Thyroid gland (tissue), 4 donors: ENCODE results near the gene ARSK. TPM values are rescaled to one million over a fixed set of nuclear protein-coding genes. Genes with fewer than 3 reads are reported as not detected.

Experiments used
- DNase-seq, 2 donors: peaks; one replicate each; pipeline ENCODE4 v3.0.0-alpha.2; 2019
- H3K27ac ChIP-seq, 3 donors: fragments of 200-600 bp; sonication (generic); 1 replicate in 2 of 3; 2 replicates in 1 of 3; pipeline ENCODE4 v1.5.1; 2016 to 2019; ENCODE audit warnings: mild to moderate bottlenecking in 1 of 3, moderate library complexity in 1 of 3
- H3K27me3 ChIP-seq: fragments of 200-600 bp; sonication (generic); one replicate; pipeline ENCODE4 v1.5.1; 2019
- H3K36me3 ChIP-seq, 2 donors: fragments of 200-600 bp; sonication (generic); one replicate each; pipeline ENCODE4 v1.5.1; 2016 to 2019
- H3K4me1 ChIP-seq, 2 donors: fragments of 200-600 bp; sonication (generic); one replicate each; pipeline ENCODE4 v1.5.1; 2017 to 2019
- H3K4me3 ChIP-seq, 3 donors: fragments of 200-600 bp; sonication (generic); replicated peaks in 1 of 3; 1 replicate in 2 of 3; 2 replicates in 1 of 3; pipeline ENCODE4 v1.5.1; 2016; ENCODE audit warnings: mild to moderate bottlenecking in 1 of 3
- H3K9me3 ChIP-seq: fragments of 200-600 bp; sonication (generic); one replicate; pipeline ENCODE4 v1.5.1; 2017
- CTCF ChIP-seq, 6 experiments: fragments of 200-600 bp in 3 of 6; fragments of 450-650 bp in 3 of 6; sonication (generic) in 3 of 6; IDR thresholded peaks; one replicate each; pipeline ENCODE4 v1.5.1; 2016 to 2019; ENCODE audit warnings: antibody characterized with exemption in 6 of 6, mild to moderate bottlenecking in 2 of 6, inconsistent platforms in 1 of 6, moderate library complexity in 1 of 6
- POLR2A ChIP-seq, 2 donors: fragments of 450-650 bp; IDR thresholded peaks; one replicate each; pipeline ENCODE4 v1.6.1; 2017; ENCODE audit warnings: antibody characterized with exemption in 2 of 2, mild to moderate bottlenecking in 2 of 2, moderate library complexity in 1 of 2
- WGBS, 2 donors: methylation state at CpG; one replicate each; pipeline ENCODE4 v1.1.5; 2017; 5-methylcytosine and 5-hydroxymethylcytosine counted together
- intact Hi-C: fragments of 100-400 bp; cut with DNase I; formaldehyde crosslinking; loops from one replicate; pipeline ENCODE4 v1.15.1; 2023
- total RNA-seq, 4 donors: library from RNA; depleted of rRNA; stranded (reverse); fragments of >200 nt; gene quantifications; one replicate each; pipeline ENCODE4 v1.2.3, GENCODE V29; 2016

ARSK gene
- total RNA-seq, 4 donors from 2014 or later, result 7.8 to 11.4 (median 9.3) TPM

GRCh38 chr5:95519151-95519550 lies 35.8 kb upstream of the ARSK start:
- no peaks in the 10 kb centered on the region for H3K9me3 ChIP-seq
- H3K36me3 ChIP-seq, result peaks cover 15 to 33% of the 10 kb centered on the region in 2 donors
- WGBS, 2 donors, result 85 to 87% methylated on average over 1 of the region's 1 CpG
- no peak for DNase-seq
- TF ChIP-seq POLR2A (IDR thresholded peaks at IDR 0.05) (no peak), CTCF (IDR thresholded peaks at IDR 0.05) (no peak)
- no peak overlapping the region for H3K27ac ChIP-seq
- H3K4me1 ChIP-seq, result no peaks in the 10 kb centered on the region
- no peak overlapping the region for H3K4me3 ChIP-seq
- H3K27me3 ChIP-seq, result no peaks in the 10 kb centered on the region
- intact Hi-C loops, result no loop called here

GRCh38 chr5:95519681-95520080 lies 35.2 kb upstream of the ARSK start:
- Histone ChIP-seq H3K27ac (no peak overlapping the region), H3K27me3 (no peaks in the 10 kb centered on the region), H3K9me3 (no peaks in the 10 kb centered on the region), H3K4me3 (no peak overlapping the region), H3K4me1 (no peaks in the 10 kb centered on the region), H3K36me3 (peaks cover 21 to 35% of the 10 kb centered on the region in 2 donors)
- intact Hi-C loops, result no loop called here
- no peak for DNase-seq
- 95 to 100% methylated on average over 1 of the region's 1 CpG for WGBS, 2 donors
- TF ChIP-seq POLR2A (IDR thresholded peaks at IDR 0.05), result no peak
- TF ChIP-seq CTCF (IDR thresholded peaks at IDR 0.05), result no peak

- no peak for TF ChIP-seq POLR2A (IDR thresholded peaks at IDR 0.05)
- TF ChIP-seq CTCF (IDR thresholded peaks at IDR 0.05), result no peak
- no peaks in the 10 kb centered on the region for H3K27me3 ChIP-seq
- H3K27ac ChIP-seq, result no peak overlapping the region
- H3K4me3 ChIP-seq, result no peak overlapping the region
- intact Hi-C loops, result no loop called here
- H3K36me3 ChIP-seq, result peaks cover 26 to 35% of the 10 kb centered on the region in 2 donors
- 83 to 95% methylated on average over 1 of the region's 1 CpG for WGBS, 2 donors
- no peaks in the 10 kb centered on the region for H3K4me1 ChIP-seq
- H3K9me3 ChIP-seq, result no peaks in the 10 kb centered on the region
- no peak for DNase-seq
Measured at GRCh38 chr5:95520206-95520605, 34.7 kb upstream of the ARSK start.

GRCh38 chr5:95524423-95524822 lies 30.5 kb upstream of the ARSK start:
- peaks cover 13 to 28% of the 10 kb centered on the region in 2 donors for H3K36me3 ChIP-seq
- H3K27ac ChIP-seq, result no peak overlapping the region
- H3K4me1 ChIP-seq, result no peaks in the 10 kb centered on the region
- no peak for TF ChIP-seq CTCF (IDR thresholded peaks at IDR 0.05)
- TF ChIP-seq POLR2A (IDR thresholded peaks at IDR 0.05), result no peak
- H3K4me3 ChIP-seq, result no peak overlapping the region
- intact Hi-C loops, result no loop called here
- H3K27me3 ChIP-seq, result no peaks in the 10 kb centered on the region
- 91 to 96% methylated on average over 2 of the region's 2 CpGs for WGBS, 2 donors
- no peaks in the 10 kb centered on the region for H3K9me3 ChIP-seq
- no peak for DNase-seq

GRCh38 chr5:95526871-95527270 lies 28.0 kb upstream of the ARSK start:
- H3K4me1 ChIP-seq, result no peaks in the 10 kb centered on the region
- no peak for DNase-seq
- H3K9me3 ChIP-seq, result no peaks in the 10 kb centered on the region
- WGBS, 2 donors, result 96 to 99% methylated on average over 2 of the region's 2 CpGs
- peaks cover 11 to 28% of the 10 kb centered on the region in 2 donors for H3K36me3 ChIP-seq
- TF ChIP-seq POLR2A (IDR thresholded peaks at IDR 0.05) (no peak), CTCF (IDR thresholded peaks at IDR 0.05) (no peak)
- intact Hi-C loops, result no loop called here
- H3K4me3 ChIP-seq, result no peak overlapping the region
- no peak overlapping the region for H3K27ac ChIP-seq
- no peaks in the 10 kb centered on the region for H3K27me3 ChIP-seq
